GM12878 (cell line): ENCODE measurements around the gene USP12. TPM values are rescaled to one million over a fixed set of nuclear protein-coding genes. Genes with fewer than 3 reads are reported as not detected.

ENCODE experiments used
- CHD2 ChIP-seq: IDR thresholded peaks from 2 replicates; pipeline ENCODE4 v1.6.1; 2011; ENCODE audit warnings: low read depth, low read length, improper control_type of control experiment, borderline replicate concordance
- DPF2 ChIP-seq: fragments of 450-650 bp; IDR thresholded peaks from 2 replicates; pipeline ENCODE4 v1.6.1; 2017; ENCODE audit warnings: mild to moderate bottlenecking
- ETV6 ChIP-seq, 2 experiments: fragments of 450-650 bp in 1 of 2; IDR thresholded peaks in 1 of 2; conservative IDR thresholded peaks in 1 of 2; 2 replicates each; pipeline ENCODE4 v1.6.1; 2014; ENCODE audit warnings: antibody characterized with exemption in 1 of 2, borderline replicate concordance in 1 of 2, low read depth in 1 of 2, mild to moderate bottlenecking in 1 of 2, moderate library complexity in 1 of 2
- GATAD2B ChIP-seq: fragments of 450-650 bp; conservative IDR thresholded peaks from 2 replicates; pipeline ENCODE4 v1.6.1; 2017; ENCODE audit warnings: low read depth, mild to moderate bottlenecking, moderate library complexity
- LARP7 ChIP-seq: fragments of 450-650 bp; IDR thresholded peaks from 2 replicates; pipeline ENCODE4 v1.6.1; 2017; ENCODE audit warnings: mild to moderate bottlenecking
- MAX ChIP-seq: IDR thresholded peaks from 2 replicates; pipeline ENCODE4 v1.6.1; 2012; ENCODE audit warnings: low read depth, low read length, improper control_type of control experiment
- PBX3 ChIP-seq: IDR thresholded peaks from 2 replicates; pipeline ENCODE4 v1.6.1; 2011; ENCODE audit warnings: mild to moderate bottlenecking, low read depth, low read length, moderate library complexity; ENCODE audit not compliant: insufficient replicate concordance
- SREBF1 ChIP-seq: IDR thresholded peaks from 2 replicates; pipeline ENCODE4 v1.6.1; 2012; ENCODE audit warnings: mild to moderate bottlenecking, low read length
- SREBF2 ChIP-seq: IDR thresholded peaks from 2 replicates; pipeline ENCODE4 v1.6.1; 2012; ENCODE audit warnings: mild to moderate bottlenecking, low read length
- polyA plus RNA-seq, 11 experiments: library from polyadenylated mRNA; depleted of rRNA in 4 of 11; unstranded in 6 of 11; stranded (reverse) in 5 of 11; fragments of >200 nt; fragmentation: Nextera tagmentation in 4 of 11; fragmentation: Illumina TruSeq in 1 of 11; extraction: Ambion mirVana in 4 of 11; extraction: Trizol in 1 of 11; gene quantifications; 1 replicate in 1 of 11; 2 replicates in 10 of 11; pipeline versions ENCODE4 v1.2.1 to v1.2.3, GENCODE V29; 2011 to 2016; ENCODE audit warnings: inconsistent platforms in 2 of 11, missing spikeins in 2 of 11, low read depth in 1 of 11
- total RNA-seq, 4 experiments: library from RNA; depleted of rRNA in 3 of 4; stranded (reverse); fragments of >200 nt in 3 of 4; fragmentation: Illumina TruSeq in 1 of 4; extraction: Trizol in 1 of 4; gene quantifications; 2 replicates each; pipeline versions ENCODE4 v1.2.1 to v1.2.3, GENCODE V29; 2013 to 2021
- TF ChIP-seq, protein P1 (sequence below): fragments of 450-650 bp; IDR thresholded peaks from 2 replicates; pipeline ENCODE4 v1.6.1; 2016; ENCODE audit warnings: mild to moderate bottlenecking
- TF ChIP-seq, protein P2 (sequence below): fragments of 450-650 bp; IDR thresholded peaks from 2 replicates; pipeline ENCODE4 v1.6.1; 2016; ENCODE audit warnings: mild to moderate bottlenecking

Gene USP12
- total and polyA plus RNA-seq, 10 of the 15 experiments (the other 5 are each of a cell fraction or from before 2014, with no cell fraction given), result 3.5 to 32.2 (median 24.6) TPM

GRCh38 chr13:27170516-27171243 lies 931 bp downstream of the USP12 start (continued):
- TF ChIP-seq, protein P1, sequence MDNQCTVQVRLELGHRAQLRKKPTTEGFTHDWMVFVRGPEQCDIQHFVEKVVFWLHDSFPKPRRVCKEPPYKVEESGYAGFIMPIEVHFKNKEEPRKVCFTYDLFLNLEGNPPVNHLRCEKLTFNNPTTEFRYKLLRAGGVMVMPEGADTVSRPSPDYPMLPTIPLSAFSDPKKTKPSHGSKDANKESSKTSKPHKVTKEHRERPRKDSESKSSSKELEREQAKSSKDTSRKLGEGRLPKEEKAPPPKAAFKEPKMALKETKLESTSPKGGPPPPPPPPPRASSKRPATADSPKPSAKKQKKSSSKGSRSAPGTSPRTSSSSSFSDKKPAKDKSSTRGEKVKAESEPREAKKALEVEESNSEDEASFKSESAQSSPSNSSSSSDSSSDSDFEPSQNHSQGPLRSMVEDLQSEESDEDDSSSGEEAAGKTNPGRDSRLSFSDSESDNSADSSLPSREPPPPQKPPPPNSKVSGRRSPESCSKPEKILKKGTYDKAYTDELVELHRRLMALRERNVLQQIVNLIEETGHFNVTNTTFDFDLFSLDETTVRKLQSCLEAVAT, result peak; percentile 26; the same call in 1 of the 2 replicates
- TF ChIP-seq PBX3 (no peak), ETV6 (conservative IDR thresholded peaks at IDR 0.05 in 1 of 2, IDR thresholded peaks at IDR 0.05 in 1 of 2; ENCODE audit: borderline replicate concordance in 1 of 2, low read depth in 1 of 2) (no peak), SREBF1 (no peak), DPF2 (peak; percentile 32), MAX (no peak), GATAD2B (peak; percentile 22; the same call in 1 of the 2 replicates), CHD2 (no peak), LARP7 (no peak), SREBF2 (no peak)
- TF ChIP-seq, protein P2, sequence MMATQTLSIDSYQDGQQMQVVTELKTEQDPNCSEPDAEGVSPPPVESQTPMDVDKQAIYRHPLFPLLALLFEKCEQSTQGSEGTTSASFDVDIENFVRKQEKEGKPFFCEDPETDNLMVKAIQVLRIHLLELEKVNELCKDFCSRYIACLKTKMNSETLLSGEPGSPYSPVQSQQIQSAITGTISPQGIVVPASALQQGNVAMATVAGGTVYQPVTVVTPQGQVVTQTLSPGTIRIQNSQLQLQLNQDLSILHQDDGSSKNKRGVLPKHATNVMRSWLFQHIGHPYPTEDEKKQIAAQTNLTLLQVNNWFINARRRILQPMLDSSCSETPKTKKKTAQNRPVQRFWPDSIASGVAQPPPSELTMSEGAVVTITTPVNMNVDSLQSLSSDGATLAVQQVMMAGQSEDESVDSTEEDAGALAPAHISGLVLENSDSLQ, result no peak
